Erythroblast (primary cell): ENCODE results near the gene AHNAK.

Source experiments
- DNase-seq, 2 experiments: peaks; one replicate each; lab custom pipeline; 2025; lab: John Stamatoyannopoulos, UW
- GATA1 ChIP-seq: IDR thresholded peaks from 2 replicates; pipeline ENCODE4 v1.6.1; 2011; ENCODE audit warnings: low read depth, mild to moderate bottlenecking, control low read depth, low read length, moderate library complexity
- POLR2A ChIP-seq: IDR thresholded peaks from 2 replicates; pipeline ENCODE4 v1.6.1; 2011; ENCODE audit warnings: mild to moderate bottlenecking, low read length

Gene AHNAK

GRCh38 chr11:62410972-62411371 lies 135.6 kb downstream of the AHNAK start:
- DNase-seq = no peak
- TF ChIP-seq GATA1 (no peak), POLR2A (no peak)

GRCh38 chr11:62409831-62410230 lies 136.8 kb downstream of the AHNAK start:
- TF ChIP-seq GATA1 (no peak), POLR2A (no peak)
- no peak for DNase-seq

GRCh38 chr11:62406034-62406433 lies 140.6 kb downstream of the AHNAK start:
- no peak for DNase-seq
- no peak for TF ChIP-seq GATA1
- TF ChIP-seq POLR2A = no peak

GRCh38 chr11:62404901-62405300 lies 141.7 kb downstream of the AHNAK start:
- TF ChIP-seq POLR2A (no peak), GATA1 (no peak)
- DNase-seq = no peak

GRCh38 chr11:62404435-62404834 lies 142.2 kb downstream of the AHNAK start:
- DNase-seq = no peak
- TF ChIP-seq GATA1 (no peak), POLR2A (no peak)

- TF ChIP-seq GATA1 (no peak), POLR2A (no peak)
- DNase-seq = no peak
Observed at GRCh38 chr11:62402960-62403730, 143.5 kb downstream of the AHNAK start.

GRCh38 chr11:62402226-62402959 lies 144.2 kb downstream of the AHNAK start:
- DNase-seq = no peak
- TF ChIP-seq GATA1 (no peak), POLR2A (no peak)

- DNase-seq = no peak
- TF ChIP-seq POLR2A = no peak
- no peak for TF ChIP-seq GATA1
Observed at GRCh38 chr11:62401811-62402210, 144.8 kb downstream of the AHNAK start.

GRCh38 chr11:62401356-62401755 lies 145.2 kb downstream of the AHNAK start:
- TF ChIP-seq POLR2A (no peak), GATA1 (no peak)
- DNase-seq = no peak

GRCh38 chr11:62400760-62401159 lies 145.8 kb downstream of the AHNAK start:
- peak; percentile 35 to 57 for DNase-seq
- no peak for TF ChIP-seq GATA1
- TF ChIP-seq POLR2A = no peak

- TF ChIP-seq POLR2A = no peak
- no peak for TF ChIP-seq GATA1
- DNase-seq = no peak
Observed at GRCh38 chr11:62400281-62400680, 146.3 kb downstream of the AHNAK start.

GRCh38 chr11:62399878-62400266 lies 146.7 kb downstream of the AHNAK start:
- DNase-seq = no peak
- no peak for TF ChIP-seq GATA1
- no peak for TF ChIP-seq POLR2A

- no peak for DNase-seq
- TF ChIP-seq GATA1 (no peak), POLR2A (no peak)
Observed at GRCh38 chr11:62399172-62399877, 147.3 kb downstream of the AHNAK start.
